HG03025 (cell line): Measurements from ENCODE around the gene PAPSS1.
"Not testable (repeated sequence)": the region's sequence is repeated elsewhere in the genome, so short reads cannot be mapped to it uniquely, and the experiment has no call there.

Experiments
- ATAC-seq: cut with Tn5 transposase; IDR thresholded peaks from one replicate; pipeline ENCODE4 v1.9.1; 2021; ENCODE audit warnings: mild to moderate bottlenecking, moderate library complexity; ENCODE audit not compliant: unreplicated experiment, low FRiP score

PAPSS1 gene

DNA sequence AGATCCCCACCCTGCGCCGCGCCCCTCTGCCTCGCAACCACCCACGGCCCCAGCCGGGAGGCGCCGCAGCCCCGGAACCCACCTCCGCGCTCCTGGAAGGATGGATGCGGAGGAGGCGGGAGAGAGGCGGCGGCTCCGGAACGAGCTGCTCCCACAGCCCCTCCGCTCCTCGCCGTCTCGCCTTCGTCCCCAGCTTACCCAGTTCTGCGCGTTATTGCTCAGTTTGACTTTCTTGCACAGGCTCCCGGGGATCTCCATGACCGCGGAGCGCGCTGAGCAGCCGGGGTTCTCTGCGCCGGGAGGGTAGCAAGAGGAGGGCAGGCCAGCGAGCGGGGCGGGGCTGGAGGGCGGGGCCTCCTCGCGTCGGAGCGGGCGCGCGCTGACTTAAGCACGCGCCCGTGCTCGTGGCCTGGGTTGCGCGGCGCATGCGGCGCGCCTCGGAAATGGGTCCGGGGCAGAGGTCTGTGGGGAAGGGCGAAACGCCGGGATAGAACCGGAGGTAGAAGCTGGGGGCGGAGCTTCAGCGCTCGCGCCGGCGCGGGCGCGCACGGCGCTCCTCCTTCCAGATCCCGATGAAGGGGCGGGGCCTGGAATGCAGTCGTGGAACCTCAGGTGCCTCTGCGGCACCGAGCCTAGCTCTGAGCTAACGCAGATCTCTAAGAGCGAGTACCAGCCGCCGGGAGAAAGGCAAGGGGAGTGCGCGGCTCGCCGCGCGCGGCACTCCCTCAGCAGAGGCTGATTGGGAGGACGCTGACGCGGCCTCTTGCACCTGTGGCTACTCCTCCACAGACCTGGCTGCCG lies at the start of gene PAPSS1:
PAPSS1 (minus strand) TSS at position 313 of the 801 bp plus-strand sequence; CDS start at position 258, 55 bp downstream.
- peak; percentile 87 for ATAC-seq

DNA sequence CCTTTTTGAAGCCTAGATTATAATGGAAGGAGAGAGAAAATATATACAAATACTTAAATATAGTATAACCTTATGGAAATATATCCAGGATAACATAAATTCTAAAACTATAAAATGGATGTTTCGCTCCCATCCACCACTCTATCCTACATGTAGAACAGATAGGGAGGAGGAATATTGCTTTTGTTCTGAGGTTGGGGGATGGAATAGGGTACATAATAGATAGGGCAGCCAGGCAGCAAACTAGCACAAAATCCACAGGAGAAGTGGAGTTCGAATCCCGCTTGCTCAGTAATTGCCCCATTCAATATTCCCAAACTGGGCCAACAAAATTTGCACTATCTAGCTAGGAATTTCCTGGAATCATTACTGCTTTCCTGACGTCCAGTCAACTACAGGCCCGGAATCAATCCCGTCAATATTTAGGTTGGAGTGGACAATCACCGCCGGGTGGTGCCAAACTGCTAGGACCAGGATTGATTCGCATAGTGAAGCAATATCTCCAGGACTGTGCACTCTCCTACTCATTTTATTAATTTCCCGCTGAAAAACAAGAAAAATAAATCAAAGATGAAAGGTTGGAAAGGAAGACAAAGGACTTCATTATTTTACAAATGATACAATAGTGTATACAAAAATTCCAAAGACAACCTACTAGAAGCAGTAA lies 40.4 kb upstream of the PAPSS1 start:
- ATAC-seq, result no peak

DNA sequence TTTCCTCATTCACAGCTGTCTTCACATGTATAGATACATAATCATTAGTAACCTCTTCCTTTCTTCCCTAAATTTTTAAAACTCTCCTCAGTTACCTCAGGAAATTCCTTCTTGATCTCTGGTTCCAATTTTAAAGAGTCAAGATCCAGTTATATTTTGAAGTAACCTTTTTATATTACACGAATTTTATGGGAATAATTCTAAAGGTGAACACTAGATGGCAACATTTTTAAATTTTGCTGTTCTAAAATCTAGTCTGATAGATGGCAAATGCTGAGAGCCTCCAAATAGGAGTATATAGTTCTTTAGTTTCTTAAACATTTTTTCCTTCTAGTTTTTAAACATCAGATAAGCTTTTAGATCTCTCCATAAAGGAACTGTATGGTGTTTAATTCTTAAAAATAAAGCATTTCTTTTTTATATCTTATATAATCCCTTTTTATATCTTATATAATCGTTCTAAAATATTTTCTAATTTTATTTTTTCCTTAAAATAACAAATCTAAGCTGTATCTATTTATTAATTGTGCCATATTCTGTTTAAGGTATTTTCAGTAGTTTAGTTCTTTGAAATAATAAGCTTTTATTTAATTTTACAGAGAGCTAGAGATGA lies 37.9 kb upstream of the PAPSS1 start:
- no peak for ATAC-seq

DNA sequence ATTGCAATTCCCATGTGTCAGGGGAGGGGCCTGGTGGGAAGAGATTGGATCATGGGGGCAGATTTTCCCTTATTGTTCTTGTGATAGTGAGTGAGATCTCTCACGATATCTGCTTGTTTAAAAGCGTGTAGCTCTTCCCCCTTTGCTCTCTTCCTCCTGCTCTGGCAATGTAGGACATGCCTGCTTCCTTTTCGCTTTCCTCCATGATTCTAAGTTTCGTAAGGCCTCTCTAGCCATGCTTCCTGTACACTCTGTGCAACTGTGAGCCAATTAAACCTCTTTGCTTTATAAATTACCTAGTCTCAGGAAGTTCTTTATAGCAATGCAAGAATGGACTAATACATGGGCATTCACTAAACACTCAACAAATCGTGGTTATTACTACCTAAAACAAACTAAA lies 37.2 kb upstream of the PAPSS1 start:
- no peak for ATAC-seq

DNA sequence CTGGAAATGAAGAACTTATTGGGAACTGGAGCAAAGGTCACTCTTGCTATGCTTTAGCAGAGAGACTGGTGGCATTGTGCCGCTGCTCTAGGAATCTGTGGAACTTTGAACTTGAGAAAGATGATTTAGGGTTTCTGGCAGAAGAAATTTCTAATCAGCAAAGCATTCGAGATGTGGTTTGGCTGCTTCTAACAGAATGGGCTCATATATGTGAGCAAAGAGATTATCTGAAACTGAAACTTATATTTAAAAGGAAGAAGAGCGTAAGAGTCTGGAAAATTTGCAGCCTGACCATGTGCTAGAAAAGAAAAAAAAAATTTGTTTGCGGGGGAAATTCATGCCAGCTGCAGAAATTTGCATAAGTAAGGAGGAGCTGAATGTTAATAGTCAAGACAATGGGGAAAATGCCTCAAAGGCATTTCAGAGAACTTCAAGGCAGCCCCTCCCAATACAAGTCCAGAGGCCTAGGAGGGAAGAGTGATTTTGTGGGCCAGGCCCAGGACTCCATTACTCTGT lies 35.9 kb upstream of the PAPSS1 start:
- no peak for ATAC-seq

DNA sequence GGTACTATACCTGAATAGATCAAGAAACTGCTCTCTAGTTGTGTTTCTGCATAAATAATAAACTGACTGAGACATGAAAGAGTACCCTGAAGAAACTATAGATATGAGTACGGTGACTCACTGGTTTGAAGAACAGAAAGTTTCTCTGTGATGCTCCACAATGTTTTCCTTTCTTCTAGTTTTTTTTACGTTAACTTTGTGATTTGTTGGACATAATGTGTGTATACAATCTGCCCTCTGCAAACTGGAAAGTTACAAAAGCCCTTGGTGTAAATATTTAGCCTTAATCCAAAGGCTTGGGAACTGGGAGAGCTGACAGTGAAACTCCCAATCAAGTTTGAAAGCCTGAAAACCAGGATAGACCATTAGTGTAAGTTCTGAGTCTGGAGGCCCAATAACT lies 31.6 kb upstream of the PAPSS1 start:
- no peak for ATAC-seq

DNA sequence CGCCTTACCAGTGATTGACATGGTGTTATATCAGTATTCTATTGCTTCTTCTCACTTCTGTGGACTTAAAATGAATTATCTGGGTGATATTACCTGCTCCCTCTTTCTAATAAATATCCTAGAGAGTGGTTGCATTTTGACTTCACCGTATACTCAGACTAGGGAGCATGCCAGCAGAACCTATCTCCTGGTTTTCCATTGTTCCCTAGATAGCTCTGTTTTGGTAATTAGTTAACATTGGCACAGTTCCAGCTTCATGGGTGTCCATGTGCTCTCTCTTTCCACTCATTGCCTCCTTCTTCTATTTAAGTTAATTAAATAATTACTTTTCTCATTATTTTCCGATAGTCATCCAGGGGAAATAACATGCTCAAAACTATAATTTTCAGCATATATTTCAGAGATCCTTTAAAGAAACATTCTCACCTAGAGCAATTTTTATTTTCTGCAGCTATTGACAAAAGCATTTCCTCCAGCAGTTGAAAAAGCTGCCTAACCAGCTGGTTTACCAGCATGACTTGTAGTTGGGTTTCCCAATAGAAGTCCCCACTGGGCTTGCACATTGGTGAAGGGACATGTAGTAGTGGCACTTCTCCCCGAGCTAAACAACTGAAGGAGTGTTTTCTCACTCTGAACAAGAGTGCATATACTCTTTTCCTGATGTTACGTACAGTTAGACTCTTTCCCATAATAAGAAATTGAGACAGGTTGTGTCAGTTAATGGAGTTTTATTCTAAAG lies 27.9 kb upstream of the PAPSS1 start:
- ATAC-seq, result no peak

DNA sequence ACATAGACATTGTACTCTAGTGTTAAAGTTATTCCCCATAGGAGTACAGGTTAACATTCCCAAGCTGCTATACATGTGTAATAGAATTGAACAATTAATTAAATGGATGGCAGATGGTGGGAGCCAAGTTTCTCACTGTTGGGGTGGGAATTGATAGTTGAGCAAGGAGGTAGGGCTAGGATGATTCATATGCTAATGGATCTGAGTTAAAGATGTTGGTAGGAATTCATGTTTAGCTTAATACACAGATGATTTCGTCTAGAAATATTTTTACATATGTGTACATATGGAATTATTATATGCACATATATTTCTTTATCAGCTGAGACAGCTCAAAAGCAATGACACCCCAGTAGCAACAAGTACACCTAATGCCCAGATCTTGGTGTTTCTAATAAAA lies 26.1 kb upstream of the PAPSS1 start:
- no peak for ATAC-seq

DNA sequence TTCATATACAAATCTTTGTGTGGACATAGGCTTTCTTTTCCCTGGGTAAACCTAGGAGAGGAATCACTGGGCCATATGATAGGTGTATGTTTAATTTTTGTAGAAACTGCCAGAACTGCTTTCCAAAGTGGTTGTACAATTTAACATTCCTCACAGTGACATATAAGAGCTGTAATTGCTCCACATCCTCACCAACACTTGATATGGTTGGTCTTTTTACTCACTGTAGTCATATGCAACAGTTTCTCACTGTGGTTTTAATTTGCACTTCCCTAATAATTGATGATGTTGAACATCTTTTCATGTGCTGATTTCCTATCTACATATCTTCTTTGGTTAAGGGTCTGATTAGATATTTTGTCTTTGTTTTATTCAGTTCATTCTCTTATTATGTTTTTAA lies 24.5 kb upstream of the PAPSS1 start:
- ATAC-seq, result no peak

DNA sequence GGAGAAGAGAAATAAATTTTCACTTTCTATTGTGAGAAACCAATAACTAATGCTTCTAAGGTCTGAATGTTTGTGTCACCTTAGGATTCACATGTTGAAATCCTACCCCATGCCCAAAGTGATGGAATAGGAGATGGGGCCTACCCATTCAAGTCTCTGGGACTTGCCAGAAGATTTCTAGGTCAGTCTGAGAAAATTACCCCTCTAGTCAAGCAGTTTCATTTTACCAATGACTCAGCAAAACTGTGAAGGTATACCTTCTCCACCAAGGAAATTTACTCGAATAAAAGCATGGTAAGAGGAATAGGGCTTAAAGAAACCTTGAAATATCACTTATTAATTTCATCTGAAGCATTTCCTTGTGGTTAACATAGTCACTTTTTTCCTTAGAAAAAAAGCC lies 23.5 kb upstream of the PAPSS1 start:
- ATAC-seq, result no peak

DNA sequence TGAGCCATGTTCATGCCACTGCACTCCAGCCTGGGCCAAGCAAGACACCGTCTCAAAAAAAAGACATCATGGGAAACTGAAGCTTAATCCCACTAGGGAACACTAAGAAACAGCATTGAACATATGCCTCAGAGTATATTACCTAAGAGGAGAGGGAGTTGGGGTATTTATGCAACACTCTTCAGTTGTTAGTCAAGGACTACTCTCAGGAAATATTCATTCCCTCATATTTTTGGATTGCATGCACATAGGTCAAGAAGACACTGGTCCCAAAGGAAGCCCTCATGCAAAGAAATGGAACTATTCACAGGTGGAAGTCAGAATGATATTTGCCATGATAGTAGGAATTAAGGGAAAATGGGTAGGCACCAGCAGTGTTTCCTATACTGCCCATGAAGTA lies 22.8 kb upstream of the PAPSS1 start:
- no peak for ATAC-seq

DNA sequence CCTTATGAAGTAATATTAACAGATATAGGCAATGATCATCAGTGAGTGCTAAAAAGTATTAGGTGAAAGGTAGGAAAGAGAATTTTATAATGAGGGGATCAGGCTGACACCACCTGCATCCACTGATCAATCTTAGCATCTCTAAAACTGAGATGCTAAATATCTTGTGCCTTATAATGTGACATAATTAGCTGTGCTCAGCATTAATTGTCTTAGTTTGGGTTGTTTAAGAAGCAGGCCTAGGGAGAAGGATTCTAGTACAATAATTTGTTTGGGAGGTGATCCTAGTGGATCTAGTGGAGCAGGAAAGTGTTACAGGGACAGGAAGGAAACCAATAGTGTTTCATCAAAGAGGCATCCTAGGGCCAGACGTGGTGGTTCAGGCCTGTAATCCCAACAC lies 22.2 kb upstream of the PAPSS1 start:
- no peak for ATAC-seq

DNA sequence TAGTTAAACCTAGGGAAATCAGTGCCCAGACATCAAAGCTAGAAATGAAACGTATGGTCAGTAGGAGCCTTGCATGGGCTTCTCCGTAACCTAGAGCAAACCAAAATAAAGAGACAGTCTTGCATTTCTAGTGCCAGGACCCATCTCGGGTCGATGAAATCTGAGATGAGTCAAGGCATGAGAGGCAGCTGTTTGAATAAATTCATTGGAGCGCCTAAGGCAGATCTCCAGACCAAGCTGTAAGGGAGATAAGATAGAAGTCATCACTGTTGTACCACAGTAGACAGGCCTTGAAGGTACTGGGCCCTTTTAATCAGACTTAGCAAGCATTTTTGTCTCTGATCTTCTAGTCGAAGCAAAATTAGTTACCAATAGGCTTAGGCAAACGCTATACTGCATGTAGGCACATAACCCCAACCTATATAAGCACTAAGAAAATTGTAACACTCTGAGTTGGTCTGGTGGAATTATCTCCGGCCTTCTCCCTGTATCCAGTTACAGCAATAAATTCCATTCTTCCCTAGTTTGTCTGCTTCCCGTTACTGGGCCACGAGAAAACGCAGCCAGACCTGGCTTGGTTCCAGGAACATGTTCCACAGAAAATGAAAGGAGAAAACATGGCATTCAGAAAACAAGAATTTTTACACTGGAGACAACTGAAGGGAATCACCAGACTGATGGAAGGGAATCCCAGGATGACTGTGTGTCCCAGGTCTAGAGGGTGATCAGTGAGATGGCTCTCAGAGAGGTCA lies 21.1 kb upstream of the PAPSS1 start:
- no peak for ATAC-seq

DNA sequence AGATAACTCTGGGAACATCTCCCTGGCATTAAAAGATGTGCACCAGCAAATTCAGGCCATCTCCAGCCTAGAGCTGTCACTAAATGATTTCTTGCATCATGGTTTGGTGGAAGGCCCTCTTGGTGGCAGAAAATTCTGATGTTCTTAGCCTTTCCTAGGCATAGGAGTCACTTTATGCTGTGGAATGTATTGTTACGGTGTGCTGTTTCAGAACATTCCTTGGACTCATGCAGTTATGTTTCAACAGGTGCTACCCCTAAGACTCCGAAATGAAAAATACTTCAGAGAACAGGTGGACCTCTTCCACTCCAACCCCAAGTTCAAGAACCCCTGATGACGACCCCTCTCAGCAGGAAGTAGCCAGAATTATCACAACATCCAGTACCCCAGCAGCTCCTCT lies 20.3 kb upstream of the PAPSS1 start:
- no peak for ATAC-seq

DNA sequence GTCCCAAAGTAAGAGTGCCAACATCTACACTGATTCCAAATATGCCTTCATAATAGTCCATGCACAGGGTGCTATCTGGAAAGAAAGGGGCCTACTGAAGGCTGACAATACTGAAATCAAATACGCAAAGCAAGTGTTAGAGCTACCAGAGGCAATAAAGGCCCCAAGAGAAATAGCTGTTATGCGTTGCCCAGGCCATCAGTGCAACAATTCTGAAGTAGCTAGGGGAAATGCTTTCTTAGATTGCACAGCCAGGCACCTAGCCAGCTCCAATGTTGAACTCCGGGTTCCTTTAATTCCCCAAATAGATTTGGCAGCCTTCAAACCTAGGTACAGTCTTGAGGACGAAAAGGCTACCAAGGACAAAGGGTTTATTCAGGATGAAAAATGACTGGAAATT lies 17.4 kb upstream of the PAPSS1 start:
- no peak for ATAC-seq

DNA sequence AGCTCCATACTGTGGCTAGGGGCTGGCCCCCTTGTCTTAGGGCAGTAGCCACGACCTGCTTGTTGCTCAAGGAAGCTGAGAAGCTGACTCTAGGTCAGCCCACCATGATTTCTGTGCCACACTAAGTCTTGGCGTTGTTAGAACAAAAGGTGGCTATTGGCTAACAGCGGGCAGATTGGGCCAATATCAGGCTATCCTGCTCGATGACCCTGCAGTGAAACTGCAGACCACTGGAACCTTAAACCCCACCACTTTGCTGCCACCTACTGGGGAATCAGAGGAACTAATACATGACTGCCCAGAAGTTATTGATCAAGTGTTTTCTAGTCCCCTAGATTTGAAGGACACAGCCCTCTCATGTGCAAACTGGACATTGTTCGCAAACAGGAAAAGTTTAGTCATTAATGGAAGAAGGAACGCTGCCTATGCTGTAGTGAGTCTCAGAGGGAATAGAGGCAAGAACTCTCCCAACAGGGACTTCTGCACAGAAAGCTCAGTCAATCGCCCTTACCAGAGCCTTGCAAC lies 17.0 kb upstream of the PAPSS1 start:
- peak; percentile 52 for ATAC-seq

DNA sequence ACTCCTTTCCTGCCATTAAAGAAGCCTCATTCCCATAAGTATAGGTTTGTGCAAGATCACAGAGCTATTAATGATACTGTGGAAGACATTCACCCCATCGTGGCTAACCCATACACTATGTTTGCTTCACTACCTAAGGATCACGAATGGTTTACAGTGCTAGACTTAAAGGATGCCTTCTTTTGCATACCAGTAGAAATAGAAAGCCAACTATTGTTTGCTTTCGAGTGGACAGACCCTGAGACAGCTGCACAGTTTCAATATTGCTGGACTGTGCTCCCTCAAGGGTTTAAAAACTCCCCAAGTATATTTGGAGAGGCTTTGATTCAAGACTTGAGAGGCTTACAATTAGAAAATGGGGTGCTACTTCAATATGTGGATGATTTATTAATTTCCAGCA lies 16.0 kb upstream of the PAPSS1 start:
- peak; percentile 68 for ATAC-seq

DNA sequence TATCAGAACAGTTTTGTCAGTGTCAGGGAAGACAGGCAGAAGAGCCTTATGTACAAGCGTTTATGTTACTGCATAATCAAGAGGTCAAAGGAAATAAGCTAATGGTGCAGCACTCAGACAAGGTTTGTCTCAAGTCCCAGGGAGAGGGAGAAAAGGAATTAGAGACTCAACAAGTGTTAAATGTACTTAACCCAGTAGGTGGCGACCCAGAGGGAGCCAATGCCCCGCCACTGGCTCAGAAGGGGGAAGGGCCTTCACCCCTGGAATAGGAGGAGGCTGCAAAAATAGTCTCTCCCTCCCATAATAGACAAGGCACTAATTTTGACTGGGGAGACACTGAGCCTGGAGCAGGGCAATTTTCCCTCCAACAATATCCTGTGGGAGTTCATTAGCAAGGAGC lies 14.1 kb upstream of the PAPSS1 start:
- no peak for ATAC-seq

DNA sequence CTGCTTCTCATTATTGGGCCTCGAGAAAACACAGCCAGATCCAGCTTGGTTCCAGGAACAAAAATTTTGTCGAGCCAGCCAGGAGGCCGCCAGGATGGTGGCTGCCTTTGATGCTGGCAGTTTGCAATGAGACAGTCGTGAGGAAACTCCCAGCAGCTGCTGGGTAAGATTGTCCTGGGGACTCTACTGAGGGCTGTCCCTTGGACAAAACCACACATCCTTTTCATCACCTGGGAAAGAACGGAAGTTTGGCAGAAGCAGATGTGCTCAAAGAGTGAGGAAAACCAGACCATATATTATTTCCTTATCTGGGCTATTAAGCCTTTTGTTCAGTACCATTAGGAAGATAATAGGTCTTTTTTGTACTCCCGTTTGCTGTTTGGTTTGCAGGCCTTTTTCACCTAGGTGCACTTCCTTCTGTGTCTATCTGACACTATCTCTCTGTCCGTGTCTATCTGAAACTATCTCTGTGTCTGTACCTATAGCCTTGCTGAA lies 13.4 kb upstream of the PAPSS1 start:
- ATAC-seq, result no peak

DNA sequence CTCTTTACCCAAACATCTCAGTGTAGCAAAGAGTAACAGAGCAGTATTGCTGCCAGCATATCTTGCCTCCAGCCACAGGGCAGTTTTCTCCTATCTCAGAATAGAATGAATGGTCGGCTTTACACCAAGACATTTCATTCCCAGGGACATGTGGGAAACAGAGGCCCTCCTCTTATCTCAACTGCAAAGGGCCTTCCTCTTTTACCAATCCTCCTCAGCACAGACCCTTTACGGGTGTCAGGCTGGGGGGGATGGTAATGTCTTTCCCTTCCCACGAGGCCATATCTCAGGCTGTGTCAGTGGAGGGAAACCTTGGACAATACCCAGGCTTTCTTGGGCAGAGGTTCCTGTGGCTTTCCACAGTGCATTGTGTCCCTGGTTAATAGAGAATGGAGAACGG lies 9.0 kb upstream of the PAPSS1 start:
- not testable (repeated sequence) for ATAC-seq
